Caco-2 (cell line): ENCODE results near the gene ATG16L2. TPM values are rescaled to one million over a fixed set of nuclear protein-coding genes. Genes with fewer than 3 reads are reported as not detected.

Source experiments
- BruUV-seq: library from RNA; stranded (reverse); fragments of 400-500 nt; replicated peaks from 2 replicates; lab custom pipeline; 2021; lab: Mats Ljungman, UMichigan
- CTCF ChIA-PET: fragments of 300-600 bp; sonication (Branson Sonifier 250); formaldehyde crosslinking; loops from one replicate; lab custom pipeline; 2022; ENCODE audit warnings: antibody characterized with exemption; lab: Charles Lee
- POLR2A ChIA-PET: fragments of 300-600 bp; sonication (Branson Sonifier 250); formaldehyde crosslinking; loops from one replicate; lab custom pipeline; 2022; ENCODE audit warnings: antibody characterized with exemption; lab: Charles Lee
- DNase-seq, 2 experiments: peaks; one replicate each; pipeline versions ENCODE4 v3.0.0 to v3.0.0-alpha.2; 2020 to 2022
- H3K27me3 ChIP-seq: replicated peaks from 2 replicates; pipeline ENCODE4 v1.6.0; 2011; ENCODE audit warnings: low read length; ENCODE audit not compliant: control insufficient read depth, insufficient read depth
- H3K36me3 ChIP-seq: 2 replicates; pipeline ENCODE4 v1.5.1; 2011; ENCODE audit warnings: low read length; ENCODE audit not compliant: control insufficient read depth, insufficient read depth
- H3K4me1 ChIP-seq: fragments of 250-450 bp; sonication (Bioruptor Pico); 2 replicates; pipeline ENCODE4 v1.5.1; 2020; ENCODE audit warnings: mild to moderate bottlenecking
- H3K4me3 ChIP-seq: 2 replicates; pipeline ENCODE4 v1.5.1; 2011; ENCODE audit warnings: low read depth, mild to moderate bottlenecking, control low read depth, low read length
- H3K9me3 ChIP-seq: fragments of 250-450 bp; sonication (Bioruptor Pico); 2 replicates; pipeline ENCODE4 v1.5.1; 2020; ENCODE audit warnings: mild to moderate bottlenecking, moderate library complexity
- H3K27ac Mint-ChIP-seq: one replicate; pipeline ENCODE4 v1.8.0; 2022; ENCODE audit warnings: mixed read lengths; ENCODE audit not compliant: unreplicated experiment
- H3K27me3 Mint-ChIP-seq: one replicate; pipeline ENCODE4 v1.8.0; 2022; ENCODE audit warnings: mixed read lengths; ENCODE audit not compliant: insufficient read depth, unreplicated experiment
- H3K36me3 Mint-ChIP-seq: one replicate; pipeline ENCODE4 v1.8.0; 2022; ENCODE audit warnings: mild to moderate bottlenecking, mixed read lengths; ENCODE audit not compliant: insufficient read depth, unreplicated experiment
- H3K4me1 Mint-ChIP-seq: one replicate; pipeline ENCODE4 v1.8.0; 2022; ENCODE audit warnings: low read depth, mixed read lengths; ENCODE audit not compliant: unreplicated experiment
- H3K4me3 Mint-ChIP-seq: one replicate; pipeline ENCODE4 v1.8.0; 2022; ENCODE audit warnings: mild to moderate bottlenecking, moderate library complexity, mixed read lengths; ENCODE audit not compliant: unreplicated experiment
- H3K9me3 Mint-ChIP-seq: one replicate; pipeline ENCODE4 v1.8.0; 2022; ENCODE audit warnings: mixed read lengths; ENCODE audit not compliant: unreplicated experiment
- intact Hi-C: fragments of 100-400 bp; cut with micrococcal nuclease; formaldehyde crosslinking; loops from one replicate; pipeline ENCODE4 v1.10.0; 2022; ENCODE audit not compliant: unreplicated experiment
- total RNA-seq: library from RNA; stranded (reverse); gene quantifications from 2 replicates; pipeline ENCODE4 v1.2.3, GENCODE V29; 2022
- TF ChIP-seq, protein P1 (sequence below), 2 experiments: fragments of 200-600 bp in 1 of 2; IDR thresholded peaks; 1 replicate in 1 of 2; 2 replicates in 1 of 2; pipeline versions ENCODE4 v1.5.1 to v1.8.0; 2011 to 2022; ENCODE audit warnings: antibody characterized with exemption in 1 of 2, control low read depth in 1 of 2, inconsistent platforms in 1 of 2, low read depth in 1 of 2, low read length in 1 of 2, mild to moderate bottlenecking in 1 of 2, moderate library complexity in 1 of 2; ENCODE audit not compliant: insufficient read depth in 1 of 2, severe bottlenecking in 1 of 2, unreplicated experiment in 1 of 2

ATG16L2 gene
- total RNA-seq, 1 experiment from 2014 or later = 19.3 TPM

- no peaks in the 10 kb centered on the region for H3K9me3 ChIP-seq
- no peak overlapping the region for H3K4me3 ChIP-seq
- no peak overlapping the region for H3K4me3 Mint-ChIP-seq
- no TSS peak for BruUV-seq
- no peaks in the 10 kb centered on the region for H3K4me1 Mint-ChIP-seq
- H3K27ac Mint-ChIP-seq = no peak overlapping the region
- no peaks in the 10 kb centered on the region for H3K9me3 Mint-ChIP-seq
- H3K27me3 ChIP-seq = no peaks in the 10 kb centered on the region
- TF ChIP-seq, protein P1, sequence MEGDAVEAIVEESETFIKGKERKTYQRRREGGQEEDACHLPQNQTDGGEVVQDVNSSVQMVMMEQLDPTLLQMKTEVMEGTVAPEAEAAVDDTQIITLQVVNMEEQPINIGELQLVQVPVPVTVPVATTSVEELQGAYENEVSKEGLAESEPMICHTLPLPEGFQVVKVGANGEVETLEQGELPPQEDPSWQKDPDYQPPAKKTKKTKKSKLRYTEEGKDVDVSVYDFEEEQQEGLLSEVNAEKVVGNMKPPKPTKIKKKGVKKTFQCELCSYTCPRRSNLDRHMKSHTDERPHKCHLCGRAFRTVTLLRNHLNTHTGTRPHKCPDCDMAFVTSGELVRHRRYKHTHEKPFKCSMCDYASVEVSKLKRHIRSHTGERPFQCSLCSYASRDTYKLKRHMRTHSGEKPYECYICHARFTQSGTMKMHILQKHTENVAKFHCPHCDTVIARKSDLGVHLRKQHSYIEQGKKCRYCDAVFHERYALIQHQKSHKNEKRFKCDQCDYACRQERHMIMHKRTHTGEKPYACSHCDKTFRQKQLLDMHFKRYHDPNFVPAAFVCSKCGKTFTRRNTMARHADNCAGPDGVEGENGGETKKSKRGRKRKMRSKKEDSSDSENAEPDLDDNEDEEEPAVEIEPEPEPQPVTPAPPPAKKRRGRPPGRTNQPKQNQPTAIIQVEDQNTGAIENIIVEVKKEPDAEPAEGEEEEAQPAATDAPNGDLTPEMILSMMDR (IDR thresholded peaks at IDR 0.05; ENCODE audit: insufficient read depth in 1 of 2, low read depth in 1 of 2, low read length in 1 of 2, severe bottlenecking in 1 of 2, unreplicated experiment in 1 of 2) = no peak
- no peaks in the 10 kb centered on the region for H3K27me3 Mint-ChIP-seq
- H3K36me3 ChIP-seq = peaks cover 1% of the 10 kb centered on the region; the same call in 1 of the 2 replicates
- DNase-seq = no peak
- CTCF ChIA-PET = no interaction called here
- H3K36me3 Mint-ChIP-seq = no peaks in the 10 kb centered on the region
- no peaks in the 10 kb centered on the region for H3K4me1 ChIP-seq
- intact Hi-C loops = no loop called here
- POLR2A ChIA-PET = interaction anchor here (0.6 kb wide), 1 partner anchor 257 kb away, joined by 4 read pairs; no protein-coding TSS in a partner anchor
Observed at GRCh38 chr11:72867970-72868369, 53.8 kb downstream of the ATG16L2 start.

DNA sequence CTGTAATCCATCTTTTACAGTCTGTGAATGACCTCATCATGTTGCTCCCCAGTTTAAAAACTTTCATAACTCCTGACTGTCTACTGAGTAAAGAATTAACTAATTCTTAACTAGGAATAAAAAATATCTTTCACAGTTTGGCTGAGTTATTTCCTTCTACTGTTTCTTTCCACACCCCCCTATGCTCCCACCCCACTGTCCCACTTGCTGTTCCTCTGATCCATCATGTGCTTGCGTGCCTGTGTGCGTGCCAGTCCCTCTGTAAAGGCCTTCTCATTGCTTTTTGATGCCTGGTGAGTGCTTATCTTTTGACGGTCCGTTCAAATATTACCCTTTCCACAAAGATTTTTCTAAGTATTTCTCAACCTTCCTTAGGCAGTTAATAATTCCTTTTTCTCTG, 55.6 kb downstream of the ATG16L2 start:
- Histone ChIP-seq H3K4me1 (no peaks in the 10 kb centered on the region), H3K27me3 (no peaks in the 10 kb centered on the region), H3K36me3 (peaks cover 1% of the 10 kb centered on the region; the same call in 1 of the 2 replicates), H3K4me3 (no peak overlapping the region), H3K9me3 (no peaks in the 10 kb centered on the region)
- ChIA-PET CTCF (no interaction called here), POLR2A (no interaction called here)
- no TSS peak for BruUV-seq
- H3K9me3 Mint-ChIP-seq = no peaks in the 10 kb centered on the region
- H3K36me3 Mint-ChIP-seq = no peaks in the 10 kb centered on the region
- intact Hi-C loops = no loop called here
- TF ChIP-seq, protein P1 (IDR thresholded peaks at IDR 0.05; ENCODE audit: insufficient read depth in 1 of 2, low read depth in 1 of 2, low read length in 1 of 2, severe bottlenecking in 1 of 2, unreplicated experiment in 1 of 2) = no peak
- no peaks in the 10 kb centered on the region for H3K4me1 Mint-ChIP-seq
- no peak overlapping the region for H3K4me3 Mint-ChIP-seq
- DNase-seq = no peak
- no peaks in the 10 kb centered on the region for H3K27me3 Mint-ChIP-seq
- H3K27ac Mint-ChIP-seq = no peak overlapping the region

- intact Hi-C loops = no loop called here
- no peak for DNase-seq
- H3K9me3 ChIP-seq = no peaks in the 10 kb centered on the region
- BruUV-seq = no TSS peak
- CTCF ChIA-PET = interaction anchor here (0.7 kb wide), 1 partner anchor 40 kb away, joined by 3 read pairs; no protein-coding TSS in a partner anchor
- TF ChIP-seq, protein P1 (IDR thresholded peaks at IDR 0.05; ENCODE audit: insufficient read depth in 1 of 2, low read depth in 1 of 2, low read length in 1 of 2, severe bottlenecking in 1 of 2, unreplicated experiment in 1 of 2) = no peak
- H3K27ac Mint-ChIP-seq = no peak overlapping the region
- no peaks in the 10 kb centered on the region for H3K9me3 Mint-ChIP-seq
- H3K4me1 Mint-ChIP-seq = no peaks in the 10 kb centered on the region
- H3K36me3 ChIP-seq = peaks cover 2% of the 10 kb centered on the region
- no peaks in the 10 kb centered on the region for H3K27me3 ChIP-seq
- no peaks in the 10 kb centered on the region for H3K27me3 Mint-ChIP-seq
- no peaks in the 10 kb centered on the region for H3K4me1 ChIP-seq
- no peaks in the 10 kb centered on the region for H3K36me3 Mint-ChIP-seq
- H3K4me3 ChIP-seq = no peak overlapping the region
- POLR2A ChIA-PET = no interaction called here
- no peak overlapping the region for H3K4me3 Mint-ChIP-seq
Observed at GRCh38 chr11:72871119-72871518, 56.9 kb downstream of the ATG16L2 start.
